NCI-H2227 (cell line): ENCODE data around the gene CTF1.
"Not testable (repeated sequence)": the region's sequence is repeated elsewhere in the genome, so short reads cannot be mapped to it uniquely, and the experiment has no call there.

Experiments used
- DNase-seq: peaks from one replicate; lab custom pipeline; 2025; ENCODE audit not compliant: unreplicated experiment; lab: John Stamatoyannopoulos, UW

The CTF1 gene

DNA sequence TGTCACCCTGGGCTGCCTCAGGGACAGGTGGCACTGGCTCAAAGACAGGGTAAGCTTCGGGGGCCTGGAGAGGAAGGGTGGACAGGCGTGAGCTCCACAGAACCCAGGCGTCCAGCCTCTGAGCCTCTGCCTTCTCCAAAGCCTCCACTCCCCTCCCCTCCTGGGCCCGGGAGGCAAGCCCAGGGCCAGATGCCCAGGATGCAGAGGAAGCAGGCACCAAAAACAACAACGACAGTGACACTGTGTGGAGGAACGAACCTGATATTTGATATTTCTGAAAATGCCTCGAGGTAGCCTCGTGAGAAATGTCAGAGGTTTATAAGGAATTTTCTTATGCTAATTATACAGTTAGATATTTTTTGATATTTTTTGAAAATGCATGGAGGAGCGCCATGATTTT is 8.5 kb upstream of the CTF1 start:
- no peak for DNase-seq

DNA sequence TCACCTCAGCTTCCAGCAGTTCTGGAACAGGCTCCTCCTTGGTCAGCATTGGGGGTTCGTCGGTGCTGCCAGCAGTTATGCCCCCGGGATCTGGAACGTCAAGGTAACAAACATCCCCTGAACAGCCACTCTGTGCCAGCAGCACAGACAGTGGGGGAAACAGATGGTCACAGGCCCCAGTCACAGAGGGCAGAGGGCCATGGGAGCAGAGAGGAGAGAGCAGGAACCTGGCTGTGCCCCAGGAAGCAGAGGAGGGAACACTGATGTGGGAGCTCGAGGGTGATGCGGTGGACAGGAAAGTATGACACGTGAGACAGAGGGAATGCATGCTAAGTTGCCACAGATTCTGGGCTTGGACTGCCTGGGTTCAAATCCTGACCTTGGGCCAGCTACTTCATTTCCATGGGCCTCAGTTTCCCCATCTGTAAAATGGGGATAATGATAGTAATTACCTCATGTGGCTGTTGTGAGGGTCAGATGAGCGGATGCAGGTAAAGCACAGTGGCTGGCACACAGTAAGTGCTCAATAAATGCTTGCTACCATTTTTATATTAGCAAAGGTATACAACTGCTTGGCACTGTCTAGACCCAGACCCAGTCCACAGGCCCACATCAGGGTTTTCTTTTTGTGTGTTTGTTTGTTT is 7.4 kb upstream of the CTF1 start:
- DNase-seq, result no peak

- DNase-seq, result no peak
Measured at GRCh38 chr16:30889721-30890120, 6.7 kb upstream of the CTF1 start.

GRCh38 chr16:30891043-30891823 is 5.2 kb upstream of the CTF1 start:
- DNase-seq, result not testable (repeated sequence)

- DNase-seq, result no peak
Measured at GRCh38 chr16:30892670-30893416, 3.6 kb upstream of the CTF1 start.

- peak; percentile 41 for DNase-seq
Measured at GRCh38 chr16:30893417-30893743, 3.0 kb upstream of the CTF1 start.

DNA sequence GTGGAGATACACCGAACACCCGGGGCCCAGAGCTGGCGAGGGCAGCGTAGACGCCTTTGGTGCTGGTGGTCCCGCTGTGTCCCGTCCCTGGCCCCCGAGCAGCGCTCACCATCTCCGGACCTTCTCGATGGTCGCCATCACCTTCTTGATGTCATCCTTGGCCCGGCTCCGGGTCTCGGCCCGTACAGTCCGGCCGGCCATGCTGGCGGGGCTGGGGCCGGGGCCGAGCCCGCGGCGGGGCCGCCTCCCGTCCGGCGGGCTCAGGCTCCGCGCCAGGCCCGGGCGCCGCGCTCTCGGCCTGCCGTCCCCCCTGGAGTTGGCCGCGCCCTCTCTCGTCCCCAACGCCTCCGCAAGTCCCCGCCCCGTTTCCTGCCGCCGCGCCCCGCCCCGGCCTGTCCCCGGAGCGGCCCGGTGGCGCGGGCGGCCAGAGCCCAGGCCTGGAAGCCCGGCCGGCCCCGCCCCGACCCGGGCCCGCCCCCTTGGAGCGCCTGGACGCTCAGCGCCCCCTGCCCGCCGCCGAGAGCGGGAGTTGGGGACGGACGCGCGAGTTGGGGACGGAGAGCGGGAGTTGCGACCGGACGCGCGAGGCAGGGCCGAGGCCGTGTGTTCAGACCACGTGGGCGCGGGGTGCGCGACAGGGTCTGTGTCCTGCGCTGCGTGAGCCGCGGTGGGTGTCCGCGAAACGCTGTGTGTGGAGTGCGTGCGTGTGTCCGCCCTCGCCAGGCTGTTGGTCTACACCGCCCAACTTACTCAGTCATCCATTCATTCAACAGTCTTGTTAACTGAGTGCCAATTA is 2.5 kb upstream of the CTF1 start, which contains the start of gene BCL7C:
Gene BCL7C, minus strand, starts transcription at position 334 of the 796 bp plus-strand sequence. Its CDS starts 133 bp downstream, at position 201.
- DNase-seq, result peak; percentile 95

DNA sequence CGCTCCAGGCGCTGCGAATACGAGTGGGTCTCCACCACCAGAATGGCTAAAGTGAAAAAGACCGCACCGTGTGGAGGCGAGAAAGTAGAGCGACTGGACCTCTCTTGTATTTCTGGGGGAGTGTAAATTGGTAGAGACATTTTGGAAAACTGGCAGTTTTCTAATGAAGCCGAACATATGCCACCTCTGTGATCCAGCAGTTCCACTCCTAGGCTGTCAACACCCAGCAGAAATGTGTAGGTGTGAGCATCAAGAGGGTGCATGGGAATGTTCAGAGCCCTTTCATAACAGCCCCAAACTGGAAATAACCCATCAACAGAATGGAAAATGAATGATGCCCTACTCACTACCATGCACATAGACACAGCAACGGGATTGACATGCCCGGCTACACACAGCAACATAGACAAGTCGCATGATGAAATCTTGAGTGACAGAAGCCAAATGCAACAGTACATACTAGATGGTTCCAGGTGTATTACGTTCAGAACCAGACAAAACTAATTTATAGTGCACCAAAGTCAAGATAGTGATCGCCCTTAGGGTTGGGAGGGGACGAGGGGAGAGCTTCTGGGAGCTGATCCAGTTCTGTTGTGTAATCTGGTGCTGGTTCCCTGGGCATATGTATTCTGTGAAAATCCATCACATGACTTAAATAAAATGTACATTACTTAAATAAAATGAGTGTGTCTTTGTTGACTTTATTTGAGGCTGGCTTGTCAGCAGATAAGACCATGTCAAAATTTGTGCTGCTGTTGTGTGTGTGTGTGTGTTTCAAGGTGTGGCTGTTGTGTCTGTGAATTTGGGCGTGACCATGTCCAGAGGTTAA is 1.7 kb upstream of the CTF1 start:
- no peak for DNase-seq

DNA sequence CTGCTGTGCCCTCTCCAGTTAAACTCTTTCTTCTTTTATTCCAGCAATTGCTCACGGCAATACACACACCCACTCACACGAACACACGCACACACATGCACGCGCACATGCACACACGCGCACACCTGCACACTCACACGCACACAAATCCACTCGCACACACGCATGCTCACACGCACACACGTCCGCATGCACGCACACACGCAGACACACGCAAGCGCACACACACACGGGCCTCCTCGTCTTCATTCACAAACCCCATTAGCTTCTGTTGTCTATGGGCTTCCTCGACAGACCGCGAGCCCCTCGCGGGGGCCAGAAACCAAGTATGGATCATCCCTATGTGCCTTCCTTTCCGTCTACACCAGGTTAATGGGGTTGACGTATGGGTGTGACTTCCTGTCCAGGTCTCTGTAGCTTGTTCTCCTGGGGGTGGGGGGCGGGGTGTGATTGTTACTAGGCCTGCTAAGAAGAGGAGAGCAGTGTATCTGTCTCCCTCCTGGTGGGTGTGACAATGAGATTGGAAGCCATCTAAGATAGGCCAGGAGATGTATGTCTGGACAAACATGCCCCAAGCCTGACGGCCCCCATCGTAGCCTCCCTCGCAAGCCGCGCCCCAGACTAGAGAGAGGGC is 670 bp upstream of the CTF1 start:
- DNase-seq, result peak; percentile 39

DNA sequence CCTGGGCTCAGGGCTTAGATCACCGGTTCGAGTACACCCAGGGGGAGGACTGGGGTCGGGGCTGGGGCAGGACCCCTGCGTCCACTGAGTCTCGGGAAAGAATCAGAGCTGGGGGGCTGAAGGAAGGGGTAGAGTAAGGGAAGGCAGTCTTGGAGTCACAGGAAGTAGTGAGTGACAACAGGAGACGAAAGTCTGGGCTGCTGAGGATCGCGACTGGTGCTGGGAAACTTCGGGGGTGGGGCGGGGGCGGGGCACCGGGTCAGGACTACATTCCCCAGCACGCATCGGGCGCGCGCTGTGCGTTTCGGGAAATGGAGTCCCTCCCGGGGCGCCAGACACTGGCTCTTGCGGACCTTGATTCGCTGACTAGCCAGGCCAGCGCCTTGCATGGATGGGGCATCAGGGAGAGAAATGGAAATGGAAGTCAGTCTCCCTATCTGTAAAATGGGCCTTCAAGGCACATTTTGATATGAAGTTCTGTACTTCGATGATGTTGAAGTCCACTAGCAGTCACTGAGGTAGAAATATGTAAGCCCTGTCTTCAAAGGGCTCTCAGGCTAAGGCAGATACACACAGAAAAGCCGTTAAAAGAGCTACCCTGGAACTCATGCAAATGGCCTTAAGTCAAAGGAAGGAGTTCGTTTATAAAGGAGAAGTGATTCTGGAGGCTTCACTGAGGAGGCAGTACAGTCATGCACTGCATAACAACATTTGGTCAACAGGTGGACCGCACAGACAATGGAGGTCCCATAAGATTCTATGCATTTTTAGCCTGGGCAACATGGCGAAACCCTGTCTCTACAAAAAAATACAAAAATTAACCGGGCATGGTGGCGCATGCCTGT is 697 bp downstream of the CTF1 start:
- peak; percentile 94 for DNase-seq

DNA sequence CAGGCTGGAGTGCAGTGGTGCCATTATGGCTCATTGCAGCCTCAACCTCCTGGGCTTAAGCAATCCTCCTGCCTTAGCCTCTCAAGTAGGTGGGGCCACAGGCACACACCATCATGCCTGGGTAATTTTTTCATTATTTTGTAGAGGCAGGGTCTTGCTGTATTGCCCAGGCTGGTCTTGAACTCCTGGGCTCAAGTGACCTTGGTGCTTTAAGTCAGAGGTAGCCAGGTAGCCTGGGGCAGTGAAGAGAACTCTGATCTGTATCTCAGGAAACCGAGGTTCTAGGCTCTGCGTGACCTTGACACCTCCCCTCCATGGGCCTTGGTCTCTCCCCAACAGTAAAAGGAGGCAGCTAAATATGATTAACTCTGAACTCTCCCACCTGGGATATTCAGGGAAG is 3.4 kb downstream of the CTF1 start:
- DNase-seq, result no peak

DNA sequence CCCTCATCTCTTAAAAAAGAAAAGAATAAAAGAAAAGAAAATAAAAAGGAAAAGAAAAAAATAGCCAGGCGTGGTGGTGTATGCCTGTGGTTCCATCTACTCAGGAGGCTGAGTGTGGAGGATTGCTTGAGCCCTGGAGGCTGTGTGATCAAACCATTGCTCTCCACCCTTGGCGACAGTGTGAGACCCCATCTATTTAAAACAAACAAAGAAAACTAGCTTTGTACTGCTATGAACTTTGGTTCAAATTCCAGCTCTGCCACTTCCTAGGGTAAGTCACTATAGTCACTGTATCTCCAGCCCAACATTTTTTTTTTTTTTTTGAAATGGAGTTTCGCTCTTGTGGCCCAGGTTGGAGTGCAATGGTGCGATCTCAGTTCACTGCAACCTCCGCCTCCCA is 4.2 kb downstream of the CTF1 start:
- no peak for DNase-seq

- no peak for DNase-seq
Measured at GRCh38 chr16:30901201-30902028, 5.0 kb downstream of the CTF1 start.

DNA sequence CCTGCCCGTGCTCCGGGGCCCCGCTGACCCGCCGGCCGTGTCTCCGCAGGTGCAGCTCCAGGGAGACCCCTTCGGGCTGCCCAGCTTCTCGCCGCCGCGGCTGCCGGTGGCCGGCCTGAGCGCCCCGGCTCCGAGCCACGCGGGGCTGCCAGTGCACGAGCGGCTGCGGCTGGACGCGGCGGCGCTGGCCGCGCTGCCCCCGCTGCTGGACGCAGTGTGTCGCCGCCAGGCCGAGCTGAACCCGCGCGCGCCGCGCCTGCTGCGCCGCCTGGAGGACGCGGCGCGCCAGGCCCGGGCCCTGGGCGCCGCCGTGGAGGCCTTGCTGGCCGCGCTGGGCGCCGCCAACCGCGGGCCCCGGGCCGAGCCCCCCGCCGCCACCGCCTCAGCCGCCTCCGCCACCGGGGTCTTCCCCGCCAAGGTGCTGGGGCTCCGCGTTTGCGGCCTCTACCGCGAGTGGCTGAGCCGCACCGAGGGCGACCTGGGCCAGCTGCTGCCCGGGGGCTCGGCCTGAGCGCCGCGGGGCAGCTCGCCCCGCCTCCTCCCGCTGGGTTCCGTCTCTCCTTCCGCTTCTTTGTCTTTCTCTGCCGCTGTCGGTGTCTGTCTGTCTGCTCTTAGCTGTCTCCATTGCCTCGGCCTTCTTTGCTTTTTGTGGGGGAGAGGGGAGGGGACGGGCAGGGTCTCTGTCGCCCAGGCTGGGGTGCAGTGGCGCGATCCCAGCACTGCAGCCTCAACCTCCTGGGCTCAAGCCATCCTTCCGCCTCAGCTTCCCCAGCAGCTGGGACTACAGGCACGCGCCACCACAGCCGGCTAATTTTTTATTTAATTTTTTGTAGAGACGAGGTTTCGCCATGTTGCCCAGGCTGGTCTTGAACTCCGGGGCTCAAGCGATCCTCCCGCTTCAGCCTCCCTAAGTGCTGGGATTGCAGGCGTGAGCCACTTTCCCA is 5.9 kb downstream of the CTF1 start:
- peak; percentile 66 for DNase-seq

GRCh38 chr16:30903002-30903401 is 6.6 kb downstream of the CTF1 start:
- no peak for DNase-seq

- no peak for DNase-seq
Measured at GRCh38 chr16:30903596-30903995, 7.2 kb downstream of the CTF1 start.
